ENCODE data around the gene NCOA6.
A peak's percentile ranks its signal among the peaks of the same experiment; 100 is the strongest.

The NCOA6 gene

DNA sequence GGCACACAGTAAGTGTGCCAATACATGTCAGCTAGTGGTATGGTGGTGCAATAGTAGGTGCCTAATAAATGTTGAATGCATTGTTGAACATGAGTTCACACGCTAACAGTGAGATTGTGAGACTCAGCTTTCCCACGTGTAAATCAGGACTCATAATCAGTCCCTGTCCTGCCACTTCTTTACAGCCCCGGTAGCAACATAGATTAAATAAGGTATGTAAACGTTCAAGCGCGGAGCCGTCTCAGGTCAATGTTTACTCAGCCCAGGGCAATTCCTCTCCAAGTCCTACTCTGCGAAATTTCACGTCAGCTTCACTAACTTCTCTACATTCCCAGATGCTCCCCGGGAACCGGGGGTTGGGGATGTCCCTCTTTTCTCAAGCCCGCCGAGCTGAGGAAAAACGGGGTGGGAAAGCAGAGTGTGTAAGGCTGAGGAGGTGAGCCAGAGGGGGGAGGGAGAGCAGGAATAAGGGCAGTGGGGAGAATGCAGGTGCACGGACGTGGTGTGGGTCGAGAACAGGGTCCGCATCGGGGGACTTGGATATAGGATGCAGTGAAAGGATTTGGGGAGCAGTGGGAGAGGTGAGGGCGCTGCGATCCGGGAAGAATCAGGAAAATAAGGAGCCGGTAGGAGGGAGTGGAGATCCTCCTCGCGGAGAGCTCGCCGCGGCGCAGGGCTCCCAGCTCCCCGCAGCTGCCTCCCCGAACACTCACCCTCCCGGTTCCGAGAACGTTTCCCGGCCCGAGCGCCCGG, 121.9 kb downstream of the NCOA6 start:
- no peak for DNase-seq

DNA sequence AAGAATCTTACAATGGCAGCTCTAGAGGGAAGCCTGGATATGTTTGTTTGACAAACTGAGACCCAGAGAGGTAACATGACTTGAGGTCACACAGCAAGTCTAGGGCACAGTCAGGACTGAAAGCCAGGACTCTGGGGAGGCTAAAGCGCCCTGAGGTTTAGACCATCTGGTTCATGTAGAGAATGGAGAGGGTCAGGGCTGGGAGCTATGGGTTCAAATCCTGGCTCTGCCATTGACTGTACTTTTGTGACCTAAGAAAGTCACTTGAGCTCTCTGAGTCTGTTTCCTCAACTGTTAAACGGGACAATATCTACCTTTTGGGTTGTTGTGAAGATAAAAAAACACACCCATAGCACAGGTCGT, 122.4 kb downstream of the NCOA6 start:
- no peak for DNase-seq

DNA sequence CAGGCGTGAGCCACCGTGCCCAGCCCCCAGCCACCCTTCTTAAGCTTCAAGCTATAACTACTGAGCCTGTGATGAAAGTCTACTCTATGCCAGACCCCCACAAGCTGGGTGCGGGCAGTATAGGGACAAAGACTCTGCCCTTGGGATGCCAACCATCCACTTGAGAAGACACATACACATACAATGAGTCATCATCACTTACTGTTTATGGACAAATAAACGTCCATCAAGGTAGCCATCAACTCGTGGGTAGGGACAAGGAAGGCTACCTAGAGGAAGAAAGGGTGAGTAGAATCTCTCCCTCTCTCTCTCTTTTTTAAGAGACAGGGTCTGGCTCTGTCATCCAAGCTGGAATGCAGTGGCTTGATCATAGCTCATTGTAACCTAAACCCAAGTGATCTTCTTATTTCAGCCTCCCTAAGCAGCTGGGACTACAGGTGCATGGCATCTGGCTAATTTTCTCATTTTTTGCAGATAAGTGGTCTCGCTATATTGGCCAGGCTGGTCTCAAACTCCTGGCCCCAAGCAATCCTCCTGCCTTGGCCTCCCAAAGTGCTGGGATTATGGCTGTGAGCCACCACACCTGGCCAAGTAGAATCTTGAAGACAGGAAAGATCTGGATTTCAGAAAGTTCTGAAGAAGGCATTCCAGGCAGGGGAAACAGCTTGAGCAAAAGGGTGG, 123.9 kb downstream of the NCOA6 start:
- DNase-seq = no peak

DNA sequence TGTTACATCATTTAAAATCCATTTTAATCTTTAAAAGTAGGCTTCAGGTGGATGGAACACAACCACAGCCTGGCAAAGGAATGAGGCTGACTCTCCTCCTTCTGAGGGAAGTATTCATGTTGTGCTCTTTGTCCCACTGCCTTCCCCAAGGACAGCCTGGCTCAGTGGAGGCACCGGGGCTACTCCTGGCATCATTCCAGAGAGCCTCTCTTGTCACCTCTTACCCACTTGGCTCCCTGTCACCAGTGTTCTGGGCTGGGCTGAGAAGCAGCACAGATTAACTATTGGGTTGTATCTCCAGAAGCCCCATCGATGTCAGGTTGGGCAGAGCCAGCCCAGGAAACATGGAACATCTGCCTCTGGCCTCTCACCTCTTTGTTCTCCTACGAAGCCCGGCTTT, 132.0 kb downstream of the NCOA6 start:
- no peak for DNase-seq

DNA sequence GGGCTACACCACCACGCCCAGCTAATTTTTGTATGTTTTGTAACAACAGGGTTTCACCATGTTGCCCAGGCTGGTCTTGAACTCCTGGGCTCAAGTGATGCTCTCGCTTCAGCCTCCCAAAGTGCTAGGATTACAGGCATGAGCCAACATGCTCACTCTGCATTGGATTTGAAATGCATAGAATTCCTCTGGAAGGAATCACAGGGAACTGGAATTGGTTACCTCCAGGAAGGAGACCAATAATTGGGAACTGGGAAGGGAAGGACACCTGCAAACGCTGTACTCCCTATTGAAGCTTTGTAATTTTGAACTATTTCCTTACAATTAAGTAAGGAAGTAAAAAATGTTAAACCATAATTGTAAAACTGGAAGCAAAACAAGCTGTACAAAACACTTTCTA, 133.6 kb downstream of the NCOA6 start:
- no peak for DNase-seq

DNA sequence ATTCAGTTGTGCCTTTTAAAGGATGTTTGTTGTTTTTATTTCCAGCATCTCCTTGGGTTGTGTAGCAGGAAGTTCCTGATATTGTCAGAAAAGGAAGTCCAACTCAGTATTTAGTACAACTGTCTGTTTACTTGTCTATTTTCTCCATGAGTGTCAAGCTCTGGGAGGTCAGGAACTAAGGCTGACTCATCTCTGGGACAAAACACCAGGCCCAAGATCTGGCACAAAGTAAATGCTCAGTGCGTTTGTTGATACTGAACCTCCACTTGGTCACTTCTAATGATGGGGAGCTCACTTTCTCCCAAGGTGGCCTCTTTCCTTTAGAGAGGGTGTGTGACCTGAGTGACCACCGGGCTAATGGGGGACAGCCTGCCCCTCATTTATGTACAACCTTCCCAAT, 136.0 kb downstream of the NCOA6 start:
- DNase-seq = no peak

DNA sequence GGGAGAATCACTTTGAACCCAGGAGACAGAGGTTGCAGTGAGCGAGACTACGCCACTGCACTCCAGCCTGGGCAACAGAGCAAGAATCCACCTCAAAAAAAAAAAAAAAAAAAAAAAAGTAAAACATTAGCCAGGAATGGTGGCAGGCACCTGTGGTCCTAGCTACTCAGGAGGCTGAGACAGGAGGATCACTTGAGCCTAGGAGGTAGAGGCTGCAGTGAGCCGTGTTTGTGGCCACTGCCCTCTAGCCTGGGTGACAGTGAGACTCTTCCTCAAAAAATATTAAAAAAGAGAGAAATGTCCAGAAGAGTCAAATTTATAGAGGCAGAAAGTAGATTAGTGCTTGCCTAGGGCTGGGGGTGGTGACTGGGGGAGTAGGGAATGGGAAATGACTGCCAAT, 141.8 kb downstream of the NCOA6 start:
- DNase-seq = no peak

DNA sequence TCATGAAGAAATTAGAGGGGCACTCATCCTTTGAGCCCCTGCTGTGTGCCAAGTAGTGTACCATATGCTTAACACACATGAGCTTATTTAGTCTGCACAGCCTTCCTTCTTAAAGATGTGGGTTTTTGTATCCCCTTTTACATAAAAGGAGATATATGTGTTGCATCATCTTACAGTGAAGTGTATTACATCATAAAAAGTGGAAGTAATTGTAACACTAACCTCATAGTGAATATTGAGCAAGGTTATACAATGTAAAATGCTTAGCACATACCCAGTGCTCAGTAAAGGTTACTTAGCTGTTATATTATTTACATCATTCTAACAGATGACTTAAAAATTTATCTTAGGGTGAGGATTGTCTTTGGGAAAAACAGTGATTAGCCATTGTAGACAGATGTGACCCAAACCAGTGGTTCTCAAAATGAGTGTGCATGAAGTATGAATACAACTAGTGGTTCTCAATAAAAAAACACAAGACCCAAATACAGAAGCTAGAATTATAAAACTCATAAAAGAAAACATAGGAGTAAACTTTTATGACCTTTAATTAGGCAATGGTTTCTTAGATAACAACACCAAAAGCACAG, 144.8 kb downstream of the NCOA6 start:
- no peak for DNase-seq

DNA sequence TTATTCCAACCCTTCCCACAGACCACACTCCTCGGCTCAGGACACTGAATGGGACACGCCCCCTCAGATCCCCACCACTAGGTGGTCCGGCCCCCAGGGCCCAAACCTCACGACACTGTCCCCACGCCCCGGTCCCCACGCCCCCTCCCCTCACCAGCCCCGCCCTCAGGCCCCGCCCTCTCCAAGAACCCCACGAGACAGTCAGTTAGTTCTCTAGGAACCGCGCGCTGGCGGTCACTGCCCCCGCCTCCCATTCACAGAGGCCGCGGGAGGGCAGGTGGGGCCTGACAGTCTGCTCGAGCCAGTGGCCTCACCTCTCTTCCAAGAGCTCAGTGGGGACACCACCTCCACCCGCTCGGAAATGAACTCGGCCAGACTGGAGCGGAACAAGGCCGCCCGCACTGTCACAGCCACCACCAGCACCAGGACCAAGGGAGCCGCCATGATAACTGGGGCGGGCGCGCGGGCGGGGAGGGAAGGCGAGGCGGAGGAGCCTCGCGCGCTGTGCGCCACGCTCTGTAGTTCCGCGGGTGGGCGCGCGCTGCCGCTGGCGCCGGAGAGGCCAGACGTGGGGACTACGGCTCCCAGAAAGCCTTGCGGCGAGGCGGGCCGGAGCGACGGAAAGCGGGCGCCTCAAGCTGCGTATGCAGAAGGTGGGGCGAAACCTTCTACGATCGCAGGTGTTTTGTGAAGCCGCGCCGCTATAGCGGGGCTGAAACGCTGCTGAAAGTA, 148.6 kb downstream of the NCOA6 start, which contains the start of gene PIGU:
Gene PIGU, minus strand, starts transcription at position 451 of the 732 bp plus-strand sequence. Its CDS starts 7 bp downstream, at position 444.
- peak; percentile 93 to 94 for DNase-seq

DNA sequence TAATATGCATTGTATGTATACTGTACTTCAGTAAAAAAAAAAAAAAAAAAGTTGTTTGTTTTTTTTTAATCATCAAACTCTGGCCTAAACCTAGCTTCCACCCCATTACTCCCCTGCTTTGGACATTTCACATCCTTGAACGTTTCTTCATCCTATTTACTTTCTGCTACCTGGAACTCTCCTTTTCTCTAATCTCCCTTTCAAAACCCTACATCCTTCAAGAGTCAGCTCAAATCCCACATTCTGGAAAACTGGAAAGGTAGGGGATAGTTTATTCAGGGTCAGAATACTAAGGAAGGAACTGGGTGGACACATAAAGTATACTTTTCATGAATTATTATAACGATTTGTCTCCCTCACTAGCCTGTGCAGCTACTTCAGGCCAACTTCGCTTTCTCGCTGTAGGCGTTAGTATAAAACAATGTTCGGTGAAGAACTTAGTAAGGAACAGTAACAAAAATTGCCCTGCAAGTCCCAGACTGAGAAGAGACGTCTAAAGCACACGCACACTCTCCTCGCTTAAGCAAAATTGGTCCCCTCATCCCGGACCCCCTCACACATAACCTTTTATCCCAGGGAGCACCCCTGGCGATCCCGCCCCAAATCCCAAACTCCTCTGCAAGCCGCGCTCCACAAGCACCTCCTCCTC, 149.3 kb downstream of the NCOA6 start:
- DNase-seq = no peak

DNA sequence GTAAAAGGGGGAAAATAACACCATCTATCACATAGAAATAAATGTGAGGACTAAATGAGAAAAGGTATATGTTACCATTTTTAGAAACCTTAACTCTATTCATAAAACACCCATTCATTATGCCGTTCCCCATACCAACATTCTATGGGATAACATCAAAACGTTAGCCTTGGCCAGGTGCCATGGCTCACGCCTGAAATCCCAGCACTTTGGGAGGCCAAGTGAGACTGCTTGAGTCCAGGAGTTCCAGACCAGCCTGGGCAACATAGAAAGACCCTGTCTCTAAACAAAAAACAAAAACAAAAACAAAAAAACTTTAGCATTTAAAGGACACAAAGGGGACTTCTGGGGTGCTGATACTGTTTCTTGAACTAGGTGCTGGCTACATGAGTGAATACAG, 149.9 kb downstream of the NCOA6 start:
- no peak for DNase-seq

DNA sequence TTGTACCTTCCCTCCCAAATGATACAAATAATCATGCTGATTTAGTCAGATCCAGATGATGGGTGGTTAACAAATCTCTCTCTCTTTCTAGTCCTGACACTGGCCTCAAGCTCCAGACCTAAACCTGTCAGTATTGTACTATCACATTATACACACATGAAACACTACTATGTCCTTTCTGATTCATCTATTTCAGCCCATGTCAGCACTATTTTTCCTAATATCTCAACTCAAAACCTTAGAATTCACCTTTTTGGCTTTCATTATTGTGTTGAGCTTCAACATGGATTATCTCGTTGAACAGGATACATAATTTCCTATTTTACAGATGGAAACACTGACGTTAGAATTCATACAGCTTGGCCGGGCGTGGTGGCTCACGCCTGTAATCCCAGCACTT, 152.0 kb downstream of the NCOA6 start:
- no peak for DNase-seq

DNA sequence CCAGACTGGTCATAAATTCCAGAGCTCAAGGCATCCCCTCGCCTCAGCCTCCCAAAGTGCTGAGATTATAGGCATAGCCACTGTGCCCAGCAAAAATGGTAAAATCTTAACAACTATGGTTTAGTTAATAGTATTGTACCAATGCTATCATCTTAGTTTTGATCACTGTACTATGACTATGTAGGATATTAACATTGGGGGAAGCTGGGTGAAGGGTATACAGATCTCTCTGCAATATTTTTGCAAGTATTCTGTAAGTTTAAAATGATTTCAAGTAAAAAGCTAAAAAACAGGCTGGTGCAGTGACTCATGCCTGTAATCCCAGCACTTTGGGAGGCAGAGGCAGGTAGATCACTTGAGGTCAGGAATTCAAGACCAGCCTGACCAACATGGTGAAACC, 156.4 kb downstream of the NCOA6 start:
- DNase-seq = no peak

All from stimulated activated CD4-positive, alpha-beta T cell treated with anti-CD3 and anti-CD28 coated beads, Interleukin-2, amount 100 ng/mL, for 48 hours (primary cell).